Brain microvascular endothelial cell (primary cell): Measurements from ENCODE around the gene FLII.
A peak's percentile ranks its signal among the peaks of the same experiment; 100 is the strongest.

Experiments
- DNase-seq: peaks from one replicate; pipeline ENCODE4 v3.0.0-alpha.2; 2020
- H3K27ac ChIP-seq: fragments of 250-450 bp; sonication (Bioruptor Pico); 2 replicates; pipeline ENCODE4 v1.5.1; 2020; ENCODE audit warnings: mild to moderate bottlenecking, moderate library complexity
- H3K27me3 ChIP-seq: fragments of 250-450 bp; sonication (Bioruptor Pico); replicated peaks from 2 replicates; pipeline ENCODE4 v1.5.1; 2020; ENCODE audit warnings: mild to moderate bottlenecking
- H3K36me3 ChIP-seq: fragments of 250-450 bp; sonication (Bioruptor Pico); replicated peaks from 2 replicates; pipeline ENCODE4 v1.5.1; 2020; ENCODE audit warnings: mild to moderate bottlenecking
- H3K4me3 ChIP-seq: 2 replicates; pipeline ENCODE4 v1.5.1; 2011; ENCODE audit warnings: low read depth, mild to moderate bottlenecking, control low read depth, low read length, moderate library complexity
- CTCF ChIP-seq: IDR thresholded peaks from 2 replicates; pipeline ENCODE4 v1.5.1; 2011; ENCODE audit warnings: low read depth, mild to moderate bottlenecking, moderate library complexity, low read length, control low read depth, inconsistent platforms; ENCODE audit errors: missing control alignments
- in situ Hi-C: cut with HindIII; loops from 2 replicates; pipeline ENCODE4 v1.10.0; 2017; ENCODE audit warnings: low sequenced_read_pairs, low pct_ligation_motif_present

Gene FLII

GRCh38 chr17:18281788-18282187 is 23.2 kb upstream of the FLII start:
- Histone ChIP-seq H3K36me3 (peaks cover 60% of the 10 kb centered on the region), H3K4me3 (no peak overlapping the region), H3K27me3 (no peaks in the 10 kb centered on the region), H3K27ac (no peak overlapping the region)
- no peak for TF ChIP-seq CTCF
- in situ Hi-C loops, result no loop called here
- no peak for DNase-seq

DNA sequence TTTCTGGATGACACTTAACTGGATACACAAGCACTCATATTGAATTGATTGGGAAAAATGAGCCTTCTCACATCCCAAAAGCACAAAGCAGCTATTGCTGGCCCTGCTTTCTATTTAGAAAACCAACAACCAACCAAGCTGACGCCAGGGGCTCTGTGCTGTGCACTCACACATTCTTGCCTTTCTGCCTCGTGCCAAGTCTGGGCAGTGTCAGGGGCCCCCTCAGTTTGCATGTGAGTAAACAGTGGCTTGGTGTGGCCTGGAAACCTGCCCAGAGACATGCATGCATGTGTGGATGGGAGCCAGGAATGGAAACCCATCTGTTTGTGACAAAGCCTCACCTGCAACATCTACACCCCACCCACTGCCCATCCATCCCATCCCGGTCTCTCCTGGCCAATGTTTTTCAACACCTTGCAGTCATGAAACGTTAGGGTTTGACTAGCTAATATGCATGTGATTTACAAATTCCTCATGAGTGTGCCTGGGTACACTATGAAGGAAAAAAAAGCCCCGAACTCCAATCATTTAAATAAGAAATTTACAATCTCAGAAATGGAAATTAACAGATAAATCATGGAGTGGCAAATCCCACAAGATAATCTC is 22.3 kb upstream of the FLII start:
- H3K27ac ChIP-seq, result no peak overlapping the region
- DNase-seq, result no peak
- in situ Hi-C loops, result no loop called here
- no peak overlapping the region for H3K4me3 ChIP-seq
- H3K36me3 ChIP-seq, result peaks cover 66% of the 10 kb centered on the region
- TF ChIP-seq CTCF, result no peak
- H3K27me3 ChIP-seq, result no peaks in the 10 kb centered on the region

GRCh38 chr17:18280249-18280648 is 21.7 kb upstream of the FLII start:
- H3K27ac ChIP-seq, result no peak overlapping the region
- no peak for TF ChIP-seq CTCF
- H3K27me3 ChIP-seq, result no peaks in the 10 kb centered on the region
- in situ Hi-C loops, result no loop called here
- no peak overlapping the region for H3K4me3 ChIP-seq
- peaks cover 68% of the 10 kb centered on the region for H3K36me3 ChIP-seq
- no peak for DNase-seq

DNA sequence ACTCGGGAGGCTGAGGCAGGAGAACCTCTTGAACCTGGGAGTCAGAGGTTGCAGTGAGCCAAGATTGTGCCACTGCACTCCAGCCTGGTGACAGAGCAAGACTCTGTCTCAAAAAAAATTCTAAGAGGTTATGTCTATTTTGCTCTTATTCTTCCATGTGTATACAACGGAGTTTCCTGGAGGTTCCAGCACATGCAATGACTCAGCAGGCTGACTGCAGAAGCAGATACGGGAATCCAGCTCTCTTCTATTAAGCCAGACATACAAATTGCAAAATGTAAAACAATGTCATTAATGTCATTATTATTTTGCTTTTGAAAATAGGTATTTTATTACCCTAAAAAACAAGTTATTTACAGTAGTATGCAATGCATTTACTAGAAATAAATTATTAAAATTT is 20.3 kb upstream of the FLII start:
- peaks cover 67% of the 10 kb centered on the region for H3K36me3 ChIP-seq
- no peak overlapping the region for H3K4me3 ChIP-seq
- H3K27me3 ChIP-seq, result no peaks in the 10 kb centered on the region
- H3K27ac ChIP-seq, result no peak overlapping the region
- DNase-seq, result peak; percentile 55
- no peak for TF ChIP-seq CTCF
- in situ Hi-C loops, result no loop called here

DNA sequence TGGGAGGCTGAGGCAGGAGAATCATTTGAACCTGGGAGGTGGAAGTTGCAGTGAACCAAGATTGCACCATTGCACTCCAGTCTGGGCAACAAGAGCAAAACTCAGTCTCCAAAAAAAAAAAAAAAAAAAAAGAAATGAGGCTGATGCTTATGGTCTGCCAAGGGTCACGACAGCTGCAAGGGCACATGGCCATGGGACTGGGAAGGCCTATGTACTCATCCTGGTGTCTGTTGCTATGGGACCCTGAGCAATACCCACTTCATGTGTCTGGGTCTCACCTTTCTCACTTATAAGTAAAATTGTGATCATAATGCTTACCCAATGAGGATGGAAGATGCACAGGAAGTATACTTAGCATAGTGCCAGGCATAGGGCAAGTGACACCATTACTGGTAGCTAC is 18.5 kb upstream of the FLII start:
- in situ Hi-C loops, result no loop called here
- Histone ChIP-seq H3K27me3 (no peaks in the 10 kb centered on the region), H3K4me3 (no peak overlapping the region), H3K36me3 (peaks cover 56% of the 10 kb centered on the region), H3K27ac (no peak overlapping the region)
- no peak for TF ChIP-seq CTCF
- DNase-seq, result no peak
